ENCODE data around the gene ATP6V0E1.
A peak's percentile ranks its signal among the peaks of the same experiment; 100 is the strongest.

ATP6V0E1 gene

DNA sequence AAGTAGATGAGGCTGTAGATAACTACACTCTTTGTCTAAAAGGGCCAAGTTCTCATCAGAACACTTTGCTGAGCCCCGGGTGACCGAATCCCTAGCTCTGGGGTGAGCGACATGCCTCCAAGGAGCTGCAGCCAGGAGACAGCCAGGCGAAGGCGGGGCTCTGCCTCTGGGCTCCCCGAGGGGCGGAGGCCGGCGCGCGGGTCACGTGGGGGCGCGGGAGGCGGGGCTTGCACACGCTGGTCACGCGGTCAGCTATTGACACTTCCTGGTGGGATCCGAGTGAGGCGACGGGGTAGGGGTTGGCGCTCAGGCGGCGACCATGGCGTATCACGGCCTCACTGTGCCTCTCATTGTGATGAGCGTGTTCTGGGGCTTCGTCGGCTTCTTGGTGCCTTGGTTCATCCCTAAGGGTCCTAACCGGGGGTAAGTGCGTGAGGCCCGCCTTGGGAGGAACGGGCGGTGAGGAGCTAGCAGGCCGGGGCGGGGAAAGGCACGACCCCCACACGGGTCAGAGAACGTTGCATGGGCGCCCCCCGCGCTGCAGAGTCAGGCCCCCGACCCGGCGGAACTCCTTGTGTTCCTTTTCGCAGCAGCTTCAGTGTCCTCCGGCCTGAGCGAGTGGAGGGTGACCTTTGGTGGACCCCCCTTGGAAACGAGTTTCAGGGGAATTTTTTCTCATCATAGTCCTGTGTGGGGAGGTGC is at the start of gene ATP6V0E1:
Gene ATP6V0E1, plus strand, starts transcription at position 230 of the 702 bp plus-strand sequence. Its CDS starts 90 bp downstream, at position 320.
- TF ChIP-seq, protein P1, sequence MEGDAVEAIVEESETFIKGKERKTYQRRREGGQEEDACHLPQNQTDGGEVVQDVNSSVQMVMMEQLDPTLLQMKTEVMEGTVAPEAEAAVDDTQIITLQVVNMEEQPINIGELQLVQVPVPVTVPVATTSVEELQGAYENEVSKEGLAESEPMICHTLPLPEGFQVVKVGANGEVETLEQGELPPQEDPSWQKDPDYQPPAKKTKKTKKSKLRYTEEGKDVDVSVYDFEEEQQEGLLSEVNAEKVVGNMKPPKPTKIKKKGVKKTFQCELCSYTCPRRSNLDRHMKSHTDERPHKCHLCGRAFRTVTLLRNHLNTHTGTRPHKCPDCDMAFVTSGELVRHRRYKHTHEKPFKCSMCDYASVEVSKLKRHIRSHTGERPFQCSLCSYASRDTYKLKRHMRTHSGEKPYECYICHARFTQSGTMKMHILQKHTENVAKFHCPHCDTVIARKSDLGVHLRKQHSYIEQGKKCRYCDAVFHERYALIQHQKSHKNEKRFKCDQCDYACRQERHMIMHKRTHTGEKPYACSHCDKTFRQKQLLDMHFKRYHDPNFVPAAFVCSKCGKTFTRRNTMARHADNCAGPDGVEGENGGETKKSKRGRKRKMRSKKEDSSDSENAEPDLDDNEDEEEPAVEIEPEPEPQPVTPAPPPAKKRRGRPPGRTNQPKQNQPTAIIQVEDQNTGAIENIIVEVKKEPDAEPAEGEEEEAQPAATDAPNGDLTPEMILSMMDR (IDR thresholded peaks at IDR 0.05), result no peak

DNA sequence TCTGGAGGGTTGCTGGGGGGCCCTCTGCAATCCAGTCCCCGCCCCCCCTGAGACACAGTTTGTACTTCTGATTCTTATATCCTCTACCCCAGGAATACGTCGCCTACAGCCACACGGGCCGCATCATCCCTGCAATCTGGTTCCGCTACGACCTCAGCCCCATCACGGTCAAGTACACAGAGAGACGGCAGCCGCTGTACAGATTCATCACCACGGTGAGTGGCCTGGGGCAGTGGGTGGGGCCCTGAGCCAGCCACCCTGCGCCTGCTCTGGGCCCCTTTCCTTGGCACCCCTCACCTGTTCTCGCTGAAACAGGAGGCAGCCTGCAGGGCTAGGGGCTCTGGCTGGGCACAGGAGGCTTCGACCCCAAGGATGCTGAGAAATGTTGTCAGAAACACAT is 48.5 kb upstream of the ATP6V0E1 start:
- TF ChIP-seq, protein P1 (IDR thresholded peaks at IDR 0.05), result no peak

DNA sequence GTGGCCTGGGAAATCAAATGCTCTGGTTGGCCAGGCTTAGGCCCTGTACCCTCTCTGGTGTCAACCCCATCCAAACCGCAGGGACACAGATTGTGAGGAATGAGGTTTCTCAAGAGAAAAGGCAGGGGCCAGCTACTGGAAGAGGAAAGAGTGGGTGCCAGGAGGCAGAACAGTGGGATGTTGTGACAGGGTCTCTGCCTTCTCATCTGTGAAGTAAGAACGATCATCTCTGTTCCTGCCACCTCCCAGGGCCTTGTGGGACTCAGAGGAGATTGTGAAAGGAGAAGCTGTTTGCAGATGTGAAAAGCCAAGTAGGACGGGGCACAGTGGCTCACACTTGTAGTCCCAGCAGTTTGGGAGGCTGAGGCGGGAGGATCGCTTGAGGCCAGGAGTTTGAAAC is 47.2 kb upstream of the ATP6V0E1 start:
- TF ChIP-seq, protein P1 (IDR thresholded peaks at IDR 0.05), result no peak

DNA sequence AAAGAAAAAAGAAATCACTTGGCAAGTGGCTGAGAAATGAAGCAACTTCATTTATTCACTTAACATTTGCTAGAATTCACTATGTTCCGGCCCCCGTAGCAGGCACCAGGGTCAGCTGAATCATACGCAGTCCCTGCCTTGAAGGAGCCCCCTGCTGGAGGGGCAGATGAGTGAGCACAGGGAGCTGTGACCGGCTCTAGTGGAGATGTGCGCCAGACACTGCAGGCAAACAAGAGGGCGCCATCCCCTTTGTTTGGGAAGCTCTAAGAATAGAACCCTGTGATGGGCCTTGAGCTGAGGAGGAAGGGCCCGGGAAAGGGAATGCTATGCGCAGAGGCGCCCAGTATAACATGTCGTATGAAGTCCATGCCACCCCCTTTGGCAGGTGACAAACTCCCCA is 44.5 kb upstream of the ATP6V0E1 start:
- TF ChIP-seq, protein P1 (IDR thresholded peaks at IDR 0.05), result peak; percentile 42; the same call in 1 of the 2 replicates

DNA sequence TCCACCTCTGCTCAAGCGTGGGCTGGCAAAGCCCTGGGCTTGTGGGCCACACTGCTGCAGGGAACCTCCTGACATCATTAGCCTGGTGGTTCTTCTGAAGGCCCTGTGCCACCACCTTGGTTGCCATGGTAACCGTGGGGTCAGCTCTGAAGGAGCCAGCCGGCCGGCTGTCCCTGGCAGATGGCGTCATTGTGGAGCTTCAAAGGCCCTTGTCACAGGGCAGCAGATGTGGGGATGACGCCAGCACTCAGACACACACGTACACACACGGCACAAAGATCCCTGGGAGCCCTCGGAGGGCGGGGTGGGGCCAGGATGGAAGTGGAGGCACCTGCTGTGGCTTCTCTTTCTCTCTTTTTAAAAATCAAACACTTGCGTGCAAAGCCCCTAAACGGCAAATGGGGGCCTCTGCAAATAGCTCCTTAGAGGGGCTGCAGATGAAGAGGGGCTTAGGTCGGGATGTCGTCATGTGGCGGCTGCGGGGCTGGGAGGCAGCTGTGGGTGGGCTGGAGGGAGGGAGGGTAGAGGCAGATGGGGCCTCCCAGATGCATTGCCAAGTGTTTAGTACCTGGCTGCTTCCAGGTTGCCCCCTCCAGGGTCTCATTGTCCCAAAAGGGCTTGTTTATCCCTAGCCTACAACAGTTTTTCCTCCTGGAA is 43.8 kb upstream of the ATP6V0E1 start:
- TF ChIP-seq, protein P1 (IDR thresholded peaks at IDR 0.05), result no peak

DNA sequence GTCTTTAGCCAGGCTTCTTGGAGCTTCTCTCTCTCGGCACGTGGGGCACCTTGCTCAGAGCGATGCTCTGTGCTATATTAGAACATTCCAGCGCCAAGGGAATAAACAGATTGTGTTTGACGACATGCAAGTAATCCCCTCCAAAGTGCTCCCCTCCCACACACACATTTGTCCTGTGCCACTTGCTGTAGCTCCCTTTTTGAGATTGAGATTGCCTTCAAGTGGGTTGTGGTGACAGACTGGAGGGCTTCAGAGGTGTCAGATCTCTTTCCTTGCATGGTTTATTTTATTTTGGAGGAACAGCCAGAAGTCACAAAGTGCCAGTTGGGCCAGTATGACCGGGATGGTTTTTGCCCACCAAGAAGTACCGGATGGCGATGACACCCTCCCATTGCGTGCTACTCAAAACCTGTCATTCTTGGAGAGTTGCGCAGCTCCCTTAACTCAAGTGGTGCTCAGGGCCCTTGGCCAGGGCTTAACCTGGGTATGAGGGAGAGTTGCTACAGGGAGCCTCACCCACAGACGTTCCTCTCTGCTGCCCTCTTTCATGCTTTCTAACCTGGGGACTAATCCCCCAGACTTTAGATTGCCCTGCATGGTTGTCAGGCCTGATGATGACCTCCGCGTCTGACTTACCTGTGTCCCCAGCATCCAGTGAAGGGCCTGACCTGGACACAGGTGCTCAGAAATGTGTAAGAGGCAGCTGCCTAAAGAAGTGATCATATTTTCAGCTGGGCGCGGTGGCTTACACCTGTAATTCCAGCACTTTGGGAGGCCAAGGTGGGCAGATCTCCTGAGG is 43.1 kb upstream of the ATP6V0E1 start:
- TF ChIP-seq, protein P1 (IDR thresholded peaks at IDR 0.05), result no peak

DNA sequence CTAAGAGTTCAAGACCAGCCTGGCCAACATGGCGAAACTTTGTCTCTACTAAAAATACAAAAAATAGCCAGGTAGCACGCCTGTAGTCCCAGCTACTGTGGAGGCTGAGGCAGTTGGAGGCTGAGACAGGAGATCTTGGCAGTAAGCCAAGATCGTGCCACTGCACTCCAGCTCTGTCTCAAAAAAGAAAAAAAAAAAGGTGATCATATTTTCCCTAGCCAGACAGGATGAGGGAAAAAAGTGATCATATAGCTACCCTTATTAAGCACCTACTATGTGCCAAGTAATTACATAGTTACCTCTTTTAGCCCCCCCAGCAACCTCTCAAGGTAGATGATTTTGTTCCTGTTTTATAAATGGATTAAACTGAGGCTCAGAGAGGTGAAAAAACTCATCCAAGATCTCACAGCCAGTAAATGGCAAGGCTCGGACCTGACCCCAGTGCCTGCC is 42.5 kb upstream of the ATP6V0E1 start:
- TF ChIP-seq, protein P1 (IDR thresholded peaks at IDR 0.05), result no peak
